GOT3 (cell line): Measurements from ENCODE around the gene RALGPS2.
"Not testable (repeated sequence)": the region's sequence is repeated elsewhere in the genome, so short reads cannot be mapped to it uniquely, and the experiment has no call there.

Experiments
- DNase-seq: peaks from one replicate; lab custom pipeline; 2025; ENCODE audit warnings: mixed read lengths; lab: John Stamatoyannopoulos, UW

RALGPS2 gene

DNA sequence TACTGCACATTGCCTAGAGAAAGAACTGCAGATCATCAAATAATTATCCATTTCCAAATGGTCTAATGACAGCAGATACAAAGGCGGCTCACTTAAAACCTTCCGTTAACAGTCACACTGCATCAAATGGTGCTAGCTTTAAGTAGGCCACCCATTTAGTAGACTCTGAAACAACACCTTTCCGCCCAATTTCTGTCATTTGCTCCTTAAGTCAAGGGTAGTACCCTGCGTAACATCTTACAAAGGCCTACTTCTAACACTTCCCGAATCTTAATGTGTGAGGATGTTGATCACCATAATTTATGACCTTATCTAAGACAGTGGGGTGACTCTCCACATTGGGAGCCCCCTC, 692 bp upstream of the RALGPS2 start:
- no peak for DNase-seq

- DNase-seq = no peak
Observed at GRCh38 chr1:178725466-178726086, 532 bp downstream of the RALGPS2 start.

GRCh38 chr1:178726087-178726517, 1.1 kb downstream of the RALGPS2 start:
- no peak for DNase-seq

- DNase-seq = no peak
Observed at GRCh38 chr1:178726545-178726944, 1.5 kb downstream of the RALGPS2 start.

DNA sequence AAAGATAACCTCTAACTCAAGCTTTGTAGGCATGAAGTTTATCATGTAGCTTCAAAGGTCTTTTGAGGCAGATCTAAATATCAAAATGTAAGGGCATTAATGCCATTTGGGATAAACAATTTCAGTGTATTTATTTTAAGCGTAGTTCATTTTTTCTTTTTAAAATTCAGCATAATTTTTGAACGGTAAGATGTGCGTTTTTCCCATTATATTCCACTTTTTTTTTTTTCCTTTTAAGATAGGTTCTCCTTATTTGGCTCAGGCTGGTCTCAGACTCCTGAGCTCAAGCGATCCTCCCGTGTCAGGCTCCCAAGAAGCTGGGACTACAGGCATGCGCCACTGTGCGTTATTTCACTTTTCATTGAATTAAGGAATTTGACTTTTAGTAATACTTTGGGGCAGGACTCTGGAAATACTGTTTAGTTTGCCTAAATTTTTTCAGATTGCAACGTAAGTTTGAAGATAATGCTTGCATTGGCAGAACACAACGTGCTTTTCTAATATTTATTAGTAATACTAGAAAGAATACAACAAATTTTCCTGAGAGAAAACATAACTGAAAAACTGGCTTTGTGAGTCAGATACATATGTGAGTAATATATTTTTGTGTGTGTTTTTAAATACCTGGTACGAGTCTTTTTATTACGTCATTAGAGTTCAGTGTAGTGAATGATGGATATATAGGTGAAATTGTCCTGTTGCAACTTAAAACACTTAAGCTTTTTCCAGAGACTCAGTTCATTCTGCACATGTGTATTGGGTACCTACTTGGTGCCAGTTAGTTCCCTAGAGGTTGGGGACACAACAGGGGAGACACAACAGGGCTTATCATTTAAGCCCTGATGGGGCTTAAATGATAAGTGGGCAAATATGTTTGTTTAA, 2.2 kb downstream of the RALGPS2 start:
- no peak for DNase-seq

DNA sequence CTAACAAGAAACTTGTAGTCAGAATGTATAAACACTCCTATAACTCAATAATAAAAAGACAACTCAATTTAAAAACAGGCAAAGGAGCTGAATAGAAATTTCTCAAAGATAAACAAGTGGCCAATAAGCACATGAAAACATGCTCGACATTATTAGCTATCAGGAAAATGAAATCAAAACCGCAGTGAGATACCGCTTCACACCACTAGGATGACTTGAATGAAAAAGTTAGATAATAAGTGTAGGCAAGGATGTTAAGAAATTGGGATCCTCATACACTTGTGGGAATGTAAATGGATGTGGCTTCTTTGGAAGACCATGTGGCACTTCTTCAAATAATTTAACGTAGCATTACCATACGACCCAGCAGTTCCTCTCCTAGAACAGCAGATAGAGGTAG, 8.9 kb downstream of the RALGPS2 start:
- DNase-seq = no peak

GRCh38 chr1:178738780-178739179, 13.7 kb downstream of the RALGPS2 start:
- DNase-seq = no peak

GRCh38 chr1:178739285-178740045, 14.4 kb downstream of the RALGPS2 start:
- DNase-seq = no peak

GRCh38 chr1:178740491-178740890, 15.4 kb downstream of the RALGPS2 start:
- DNase-seq = no peak

- no peak for DNase-seq
Observed at GRCh38 chr1:178740924-178741323, 15.9 kb downstream of the RALGPS2 start.

DNA sequence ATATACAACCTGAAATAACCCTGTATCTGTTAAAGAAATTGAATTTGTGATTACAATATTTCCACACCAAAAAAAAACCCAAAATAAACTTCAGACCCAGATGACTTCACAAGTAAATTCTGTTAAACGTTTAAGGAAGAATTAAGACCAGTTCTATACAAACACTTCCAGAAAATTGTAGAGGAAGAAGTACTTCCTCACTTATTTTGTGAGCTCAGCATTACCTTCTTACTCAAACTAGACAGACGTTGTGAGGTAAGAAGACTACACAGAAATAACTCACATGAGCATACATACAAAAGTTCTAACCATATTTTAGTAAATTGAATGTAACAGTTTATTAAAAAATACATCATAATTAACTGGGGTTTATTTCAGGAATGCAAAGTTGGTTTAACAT, 18.8 kb downstream of the RALGPS2 start:
- no peak for DNase-seq

GRCh38 chr1:178745260-178745659, 20.2 kb downstream of the RALGPS2 start:
- no peak for DNase-seq

DNA sequence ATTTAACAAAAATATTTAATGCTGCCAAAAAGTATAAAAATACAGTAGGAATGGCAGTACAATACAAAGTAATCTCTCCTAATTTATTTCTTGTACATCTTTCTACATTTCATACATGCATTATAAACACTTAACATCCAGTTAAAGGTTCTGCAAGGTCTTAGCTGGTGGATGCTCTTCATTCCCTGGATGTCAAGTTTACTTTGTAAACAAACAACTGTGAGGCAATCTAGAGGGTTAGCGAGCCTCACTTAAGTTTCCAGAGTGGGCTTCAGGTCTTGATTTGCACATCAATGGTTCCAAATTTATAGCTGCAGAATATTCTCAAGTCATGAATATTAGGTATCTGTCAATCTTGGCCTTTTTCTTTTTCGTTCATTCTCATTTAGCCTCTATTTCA, 21.3 kb downstream of the RALGPS2 start:
- DNase-seq = no peak

DNA sequence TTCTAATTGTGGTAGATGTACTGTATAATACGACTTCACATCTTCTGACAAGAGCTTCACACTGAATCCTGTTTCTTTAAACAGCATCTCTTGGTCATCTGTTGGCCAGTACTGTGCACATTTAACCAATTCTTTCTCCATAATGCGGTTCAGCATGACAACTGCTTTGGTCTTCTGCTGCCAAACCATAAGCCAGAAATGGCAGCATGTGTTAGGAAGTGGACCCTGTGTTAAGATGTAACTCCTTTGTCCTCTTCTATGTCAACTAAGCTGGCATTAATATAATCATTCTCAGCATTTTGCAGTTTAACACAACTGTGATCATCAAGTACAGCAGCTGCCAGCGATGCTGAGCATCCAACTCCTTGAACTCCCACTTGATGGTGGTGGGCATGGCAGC, 22.3 kb downstream of the RALGPS2 start:
- DNase-seq = not testable (repeated sequence)

DNA sequence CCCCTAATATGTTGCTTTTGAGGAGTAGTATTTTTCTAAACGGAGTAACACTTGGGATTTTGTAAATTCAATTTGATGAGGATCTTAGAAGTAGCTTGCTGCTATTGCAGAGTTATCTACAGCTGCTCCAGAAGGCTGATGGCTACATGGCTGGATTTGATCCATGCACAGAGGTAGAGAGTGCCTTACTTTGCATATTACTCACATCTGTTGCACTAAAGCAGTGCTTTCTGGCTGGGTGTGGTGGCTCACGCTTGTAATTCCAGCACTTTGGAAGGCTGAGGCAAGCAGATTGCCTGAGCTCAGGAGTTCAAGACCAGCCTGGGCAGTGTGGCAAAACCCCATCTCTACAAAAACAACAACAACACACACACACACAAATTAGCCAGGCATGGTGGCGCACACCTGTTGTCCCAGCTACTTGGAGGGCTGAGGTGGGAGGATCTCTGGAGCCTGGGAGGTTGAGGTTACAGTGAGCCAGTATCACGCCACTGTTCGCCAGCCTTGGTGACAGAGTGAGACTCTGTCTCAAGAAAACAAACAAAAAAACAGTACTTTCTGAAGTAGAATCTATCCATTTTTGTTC, 24.6 kb downstream of the RALGPS2 start:
- DNase-seq = no peak

GRCh38 chr1:178751046-178751445, 26.0 kb downstream of the RALGPS2 start:
- DNase-seq = no peak

- no peak for DNase-seq
Observed at GRCh38 chr1:178752891-178753290, 27.8 kb downstream of the RALGPS2 start.

DNA sequence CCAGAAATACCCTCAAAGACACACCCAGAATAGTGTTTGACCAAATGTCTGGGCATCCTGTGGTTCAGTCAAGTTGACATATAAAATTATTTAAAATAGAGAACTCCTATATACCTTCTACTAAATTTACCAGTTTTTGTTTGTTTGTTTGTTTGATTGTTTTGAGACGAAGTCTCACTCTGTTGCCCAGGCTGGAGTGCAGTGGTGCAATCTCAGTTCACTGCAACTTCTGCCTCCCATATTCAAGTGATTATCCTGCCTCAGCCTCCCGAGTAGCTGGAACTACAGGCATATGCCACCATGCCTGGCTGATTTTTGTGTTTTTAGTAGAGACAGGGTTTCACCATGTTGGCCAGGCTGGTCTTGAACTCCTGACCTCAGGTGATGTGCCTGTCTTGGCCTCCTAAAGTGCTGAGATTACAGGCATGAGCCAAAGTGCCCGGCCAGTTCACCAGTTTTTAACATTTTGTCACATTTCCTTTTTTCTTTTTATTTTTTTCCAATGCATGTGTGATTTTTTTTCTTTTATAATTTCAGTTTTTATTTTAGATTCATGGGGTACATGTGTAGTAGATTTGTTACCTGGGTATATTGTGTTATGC, 29.7 kb downstream of the RALGPS2 start:
- DNase-seq = not testable (repeated sequence)

DNA sequence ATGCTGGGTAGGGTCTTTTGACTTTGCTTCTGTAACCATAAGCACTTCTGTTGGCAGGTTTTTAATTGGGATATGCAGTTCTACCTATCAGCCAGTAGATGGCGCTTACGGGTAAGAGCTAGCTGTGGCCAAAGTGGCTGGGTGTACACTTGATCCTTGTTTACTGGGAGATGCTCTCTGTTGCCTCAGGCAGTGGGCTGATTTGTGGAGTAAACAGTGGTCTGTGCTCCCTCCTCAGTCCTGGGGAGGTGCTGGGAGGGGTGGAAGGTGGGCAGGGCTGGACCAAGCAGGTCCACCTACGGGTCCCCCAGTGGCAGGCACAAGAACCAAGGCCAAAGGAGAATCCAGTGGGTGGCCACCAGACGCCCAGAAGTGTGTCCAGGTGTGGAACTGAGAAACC, 43.4 kb downstream of the RALGPS2 start:
- no peak for DNase-seq

GRCh38 chr1:178772952-178773351, 47.9 kb downstream of the RALGPS2 start:
- DNase-seq = no peak

GRCh38 chr1:178774263-178774662, 49.2 kb downstream of the RALGPS2 start:
- DNase-seq = no peak

- DNase-seq = no peak
Observed at GRCh38 chr1:178776553-178776952, 51.5 kb downstream of the RALGPS2 start.
